ENCODE measurements around the gene MOB3C.
"Not testable (repeated sequence)": the region's sequence is repeated elsewhere in the genome, so short reads cannot be mapped to it uniquely, and the experiment has no call there.

MOB3C gene

DNA sequence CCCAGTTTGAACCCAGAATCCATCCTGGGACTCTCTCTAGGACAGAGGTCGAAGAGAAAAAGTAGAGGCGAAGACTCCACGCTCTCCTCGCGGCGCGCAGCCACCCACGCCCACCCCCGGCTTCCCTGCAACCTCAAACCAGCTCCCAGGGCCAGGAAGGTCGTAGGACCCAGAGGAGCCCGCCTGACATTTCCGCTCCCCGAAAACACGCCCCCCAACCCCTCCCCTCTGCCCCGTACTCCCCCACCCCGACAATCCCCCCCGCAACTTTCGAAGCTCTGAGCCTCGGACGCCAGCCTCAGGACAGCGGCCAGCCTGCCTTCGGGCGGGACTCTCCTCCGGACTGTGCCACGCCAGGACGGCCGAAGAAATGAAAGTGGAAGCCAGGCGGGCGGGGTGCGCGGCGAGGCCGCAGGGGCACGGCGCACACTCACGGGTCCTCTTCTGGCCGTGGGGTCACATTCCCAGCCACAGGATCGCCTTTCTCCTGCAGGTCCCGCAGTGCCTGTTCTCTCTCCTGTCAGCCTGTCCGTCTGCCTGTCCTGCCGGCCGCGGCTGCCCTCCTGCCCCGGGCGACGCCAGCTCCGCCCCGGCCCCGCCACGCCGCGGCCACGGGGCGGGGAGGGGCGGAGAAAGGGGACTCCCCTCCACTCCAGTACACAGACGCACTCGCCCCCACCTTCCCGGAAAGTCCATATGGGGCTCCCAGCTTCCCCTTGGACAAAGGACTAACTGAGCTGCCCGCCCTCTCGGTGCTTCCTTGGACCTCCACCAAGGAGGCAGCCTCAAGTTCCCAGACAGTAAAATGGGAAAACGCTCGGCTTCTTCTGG, at the start of gene MOB3C:
Gene MOB3C, minus strand, starts transcription at position 535 of the 831 bp plus-strand sequence. CDS start 3,490 bp downstream, outside the sequence.
- DNase-seq (ENCODE audit: low read depth) = peak; percentile 57

DNA sequence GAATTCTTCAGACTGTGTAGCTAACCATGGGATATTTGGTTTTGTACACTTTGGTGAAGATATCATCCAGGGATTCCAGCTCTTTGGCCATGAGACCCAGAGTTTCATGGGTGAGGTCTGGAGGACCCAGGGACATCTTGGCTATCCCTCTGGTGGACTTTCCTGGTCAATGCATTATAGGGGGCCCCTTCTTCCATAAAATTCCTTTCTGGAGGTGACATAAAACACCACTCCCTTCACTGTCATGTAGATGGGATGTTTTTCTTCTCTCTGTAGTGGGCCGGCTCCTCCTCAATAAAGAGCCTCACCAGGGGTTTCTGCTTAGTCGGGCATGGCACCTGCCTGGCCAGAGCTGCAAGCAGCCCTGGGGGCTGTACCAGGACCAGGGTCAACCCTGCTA, 49.4 kb upstream of the MOB3C start:
- DNase-seq (ENCODE audit: low read depth) = no peak

- DNase-seq (ENCODE audit: low read depth) = not testable (repeated sequence)
Observed at GRCh38 chr1:46662919-46663318, 46.3 kb upstream of the MOB3C start.

GRCh38 chr1:46660116-46660515, 43.5 kb upstream of the MOB3C start:
- DNase-seq (ENCODE audit: low read depth) = not testable (repeated sequence)

GRCh38 chr1:46659307-46659870, 42.8 kb upstream of the MOB3C start:
- DNase-seq (ENCODE audit: low read depth) = no peak

DNA sequence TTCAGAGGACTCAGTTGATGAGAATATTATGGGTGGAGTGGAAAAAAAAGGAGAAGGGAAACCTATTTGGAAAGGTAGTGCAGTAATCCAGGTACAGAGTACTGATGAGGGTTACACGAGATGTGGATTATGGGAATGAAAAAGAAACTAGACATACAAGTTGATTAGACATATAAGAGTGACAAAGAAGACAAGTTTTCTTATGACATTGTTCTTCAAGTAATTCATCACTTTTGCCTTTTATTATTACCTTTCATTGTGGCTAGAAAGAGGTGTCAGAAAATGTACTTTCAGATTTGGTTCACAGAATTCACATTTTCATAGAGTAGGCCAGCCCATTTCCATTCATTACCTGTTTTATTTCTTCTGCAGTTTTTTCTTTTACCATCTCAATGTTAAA, 41.2 kb upstream of the MOB3C start:
- DNase-seq (ENCODE audit: low read depth) = no peak

- no peak for DNase-seq (ENCODE audit: low read depth)
Observed at GRCh38 chr1:46656643-46657042, 40.0 kb upstream of the MOB3C start.

GRCh38 chr1:46655848-46656247, 39.2 kb upstream of the MOB3C start:
- DNase-seq (ENCODE audit: low read depth) = no peak

- DNase-seq (ENCODE audit: low read depth) = not testable (repeated sequence)
Observed at GRCh38 chr1:46654698-46655097, 38.1 kb upstream of the MOB3C start.

GRCh38 chr1:46654012-46654411, 37.4 kb upstream of the MOB3C start:
- DNase-seq (ENCODE audit: low read depth) = no peak

DNA sequence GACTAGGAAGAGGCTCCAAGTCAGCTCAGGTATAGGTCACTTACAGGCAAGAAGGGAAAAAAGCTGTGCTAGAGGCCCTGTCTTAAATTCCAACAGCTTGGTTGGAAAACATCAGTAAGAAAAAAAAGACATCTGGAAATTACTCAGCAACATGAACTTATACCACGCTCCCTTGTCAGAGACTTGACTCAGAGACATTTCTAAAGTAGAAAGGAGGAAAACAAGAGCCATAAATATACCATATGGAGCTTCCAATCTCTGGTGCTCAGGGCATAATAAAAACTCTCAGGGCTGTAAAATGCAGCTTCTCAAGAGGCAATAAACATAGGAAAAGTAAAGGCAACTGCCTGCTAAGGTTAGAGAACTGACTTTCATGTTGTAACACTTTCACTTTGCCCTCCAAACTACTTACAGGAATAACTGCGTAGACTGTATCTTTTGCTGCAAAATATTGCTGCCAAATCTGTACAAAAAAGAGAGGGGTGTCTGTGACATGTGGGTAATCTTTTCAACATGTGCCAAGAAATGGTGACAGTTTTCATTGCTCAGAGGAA, 36.9 kb upstream of the MOB3C start:
- DNase-seq (ENCODE audit: low read depth) = no peak

DNA sequence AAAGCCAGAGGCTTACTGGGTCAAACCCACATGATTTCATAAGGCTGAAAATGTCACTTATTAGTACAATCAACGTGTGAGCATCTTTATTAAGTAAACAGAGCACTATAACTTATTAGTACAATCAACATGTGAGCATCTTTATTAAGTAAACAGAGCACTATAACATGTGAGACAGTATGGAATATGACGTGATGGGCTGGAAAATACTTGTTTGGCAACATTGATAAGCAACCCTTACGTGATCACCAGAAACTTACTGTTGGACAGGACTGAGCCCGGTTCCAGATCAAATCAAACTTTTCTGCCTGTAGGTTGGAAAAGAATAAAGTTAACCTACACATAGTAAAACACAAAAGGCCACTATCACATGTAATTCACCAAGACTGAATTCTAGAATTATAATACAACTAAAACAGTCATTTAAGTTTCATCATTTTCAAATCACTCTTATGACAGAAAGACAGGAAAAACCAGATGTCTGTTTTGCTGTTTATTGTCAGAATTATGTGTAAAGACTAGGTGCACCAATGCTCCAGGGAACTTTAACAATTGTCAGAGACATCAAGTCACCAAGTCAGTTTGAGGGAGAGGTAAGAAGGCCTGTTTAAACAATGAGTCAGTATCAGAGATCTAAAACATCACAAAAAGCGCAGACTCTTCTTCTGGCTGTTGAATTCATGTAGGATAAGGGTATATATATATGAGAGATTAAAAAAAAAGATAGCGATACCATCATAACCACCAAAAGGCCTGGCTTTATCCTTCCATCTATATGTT, 35.9 kb upstream of the MOB3C start:
- no peak for DNase-seq (ENCODE audit: low read depth)

DNA sequence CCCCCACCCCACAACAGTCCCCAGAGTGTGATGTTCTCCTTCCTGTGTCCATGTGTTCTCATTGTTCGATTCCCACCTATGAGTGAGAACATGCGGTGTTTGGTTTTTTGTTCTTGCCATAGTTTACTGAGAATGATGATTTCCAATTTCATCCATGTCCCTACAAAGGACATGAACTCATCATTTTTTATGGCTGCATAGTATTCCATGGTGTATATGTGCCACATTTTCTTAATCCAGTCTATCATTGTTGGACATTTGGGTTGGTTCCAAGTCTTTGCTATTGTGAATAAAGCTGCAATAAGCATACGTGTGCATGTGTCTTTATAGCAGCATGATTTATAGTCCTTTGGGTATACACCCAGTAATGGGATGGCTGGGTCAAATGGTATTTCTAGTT, 34.5 kb upstream of the MOB3C start:
- DNase-seq (ENCODE audit: low read depth) = not testable (repeated sequence)

DNA sequence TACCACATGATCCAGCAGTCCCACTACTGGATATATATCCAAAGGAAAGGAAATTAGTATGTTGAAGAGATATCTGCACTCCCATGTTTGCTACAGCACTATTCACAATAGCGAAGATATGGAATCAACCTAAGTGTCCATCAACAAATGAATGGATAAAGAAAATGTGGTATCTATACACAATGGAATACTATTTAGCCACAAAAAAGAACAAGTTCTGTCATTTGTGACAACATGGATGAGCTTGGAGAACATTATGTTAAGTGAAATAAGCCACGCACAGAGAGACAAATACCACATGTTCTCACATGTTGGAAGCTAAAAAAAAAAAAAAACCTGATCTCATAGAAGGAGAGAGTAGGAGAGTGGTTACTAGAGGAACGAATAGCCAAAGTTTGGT, 33.9 kb upstream of the MOB3C start:
- no peak for DNase-seq (ENCODE audit: low read depth)

DNA sequence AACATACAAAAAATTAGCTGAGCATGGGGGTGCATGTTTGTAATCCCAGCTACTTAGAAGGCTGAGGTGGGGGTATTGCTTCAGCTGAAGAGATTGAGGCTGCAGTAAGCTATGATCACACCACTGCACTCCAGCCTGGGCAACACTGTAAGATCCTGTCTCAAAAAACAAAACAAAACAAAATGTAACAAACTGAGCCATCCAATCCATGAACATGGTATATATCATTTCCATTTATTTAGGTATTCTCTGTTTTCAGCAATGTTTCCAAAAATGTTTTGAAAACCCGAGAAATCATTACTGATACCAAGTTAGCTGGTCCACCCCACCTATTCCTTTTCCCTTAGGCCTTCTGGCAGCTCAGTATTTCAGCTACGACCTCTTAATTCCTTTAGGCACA, 33.2 kb upstream of the MOB3C start:
- DNase-seq (ENCODE audit: low read depth) = no peak

DNA sequence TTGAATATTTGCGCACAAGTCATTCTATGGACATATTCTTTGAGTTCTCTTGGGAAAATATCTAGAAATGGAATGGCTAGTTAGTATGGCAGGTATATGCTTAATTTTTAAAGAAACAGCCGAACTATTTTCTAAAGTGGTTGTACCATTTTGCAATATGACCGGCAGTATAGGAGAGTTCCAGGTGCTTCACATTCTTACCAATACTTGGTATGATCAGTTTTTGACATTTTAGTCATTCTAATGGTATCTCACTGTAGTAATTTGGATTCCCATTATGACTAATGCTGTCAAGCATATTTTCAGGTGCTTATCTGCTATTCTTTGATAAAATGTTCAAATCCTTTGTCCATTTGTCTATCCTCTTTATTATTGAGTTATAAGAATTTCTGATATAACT, 31.0 kb upstream of the MOB3C start:
- DNase-seq (ENCODE audit: low read depth) = no peak

- DNase-seq (ENCODE audit: low read depth) = no peak
Observed at GRCh38 chr1:46646844-46647243, 30.2 kb upstream of the MOB3C start.

GRCh38 chr1:46646331-46646730, 29.7 kb upstream of the MOB3C start:
- DNase-seq (ENCODE audit: low read depth) = no peak

DNA sequence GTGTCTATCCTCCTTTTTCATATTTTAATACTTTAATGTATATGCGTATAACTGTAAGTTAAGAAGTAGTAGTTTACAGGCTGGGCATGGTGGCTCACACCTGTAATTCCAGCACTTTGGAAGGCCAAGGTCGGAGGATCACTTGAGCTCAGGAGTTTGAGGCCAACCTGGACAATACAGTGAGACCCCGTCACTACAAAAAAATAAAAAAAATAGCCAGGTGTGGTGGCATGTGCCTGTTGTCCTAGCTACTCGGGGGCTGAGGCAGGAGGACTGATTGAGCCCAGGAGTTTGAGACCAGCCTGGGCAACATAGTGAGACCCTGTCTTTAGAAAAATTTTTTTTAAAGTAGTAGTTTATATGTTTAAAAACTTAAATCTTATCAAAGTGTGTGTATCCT, 29.2 kb upstream of the MOB3C start:
- DNase-seq (ENCODE audit: low read depth) = no peak

- DNase-seq (ENCODE audit: low read depth) = no peak
Observed at GRCh38 chr1:46643368-46643775, 26.8 kb upstream of the MOB3C start.

DNA sequence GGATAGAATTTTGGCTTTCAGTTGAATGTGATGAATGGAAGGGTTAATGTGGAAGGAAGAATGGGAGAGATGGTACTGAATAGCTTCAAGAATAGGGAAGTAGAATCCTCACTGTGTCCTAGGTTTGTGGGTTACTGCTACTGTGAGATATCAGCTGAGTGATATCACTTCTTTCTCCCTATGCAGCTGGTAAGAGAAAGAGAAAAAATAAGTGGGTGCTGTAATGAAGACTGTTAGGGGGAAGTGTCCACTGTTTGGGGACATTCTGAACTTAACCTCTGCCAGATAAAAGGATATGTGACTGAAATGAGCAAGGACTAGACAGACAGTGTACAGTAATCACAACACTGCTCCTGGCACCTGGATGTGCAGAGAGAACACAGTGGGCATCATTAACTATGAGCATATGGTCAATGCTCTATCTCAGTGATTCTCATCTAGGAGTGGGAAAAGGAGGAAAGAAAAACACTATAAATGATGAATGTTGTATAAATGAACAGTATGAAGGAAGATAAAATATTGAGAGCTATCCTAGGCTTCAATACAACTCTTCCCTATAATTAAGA, 25.6 kb upstream of the MOB3C start:
- DNase-seq (ENCODE audit: low read depth) = no peak

- DNase-seq (ENCODE audit: low read depth) = no peak
Observed at GRCh38 chr1:46639547-46639946, 22.9 kb upstream of the MOB3C start.
